ENCODE data around the gene RBMS2. TPM values are rescaled to one million over a fixed set of nuclear protein-coding genes. Genes with fewer than 3 reads are reported as not detected.

RBMS2 gene
- total and polyA plus RNA-seq, 9 of the 15 experiments (the other 6 are each of a cell fraction or from before 2014, with no cell fraction given), result 0.08 to 10.5 (median 0.31) TPM

DNA sequence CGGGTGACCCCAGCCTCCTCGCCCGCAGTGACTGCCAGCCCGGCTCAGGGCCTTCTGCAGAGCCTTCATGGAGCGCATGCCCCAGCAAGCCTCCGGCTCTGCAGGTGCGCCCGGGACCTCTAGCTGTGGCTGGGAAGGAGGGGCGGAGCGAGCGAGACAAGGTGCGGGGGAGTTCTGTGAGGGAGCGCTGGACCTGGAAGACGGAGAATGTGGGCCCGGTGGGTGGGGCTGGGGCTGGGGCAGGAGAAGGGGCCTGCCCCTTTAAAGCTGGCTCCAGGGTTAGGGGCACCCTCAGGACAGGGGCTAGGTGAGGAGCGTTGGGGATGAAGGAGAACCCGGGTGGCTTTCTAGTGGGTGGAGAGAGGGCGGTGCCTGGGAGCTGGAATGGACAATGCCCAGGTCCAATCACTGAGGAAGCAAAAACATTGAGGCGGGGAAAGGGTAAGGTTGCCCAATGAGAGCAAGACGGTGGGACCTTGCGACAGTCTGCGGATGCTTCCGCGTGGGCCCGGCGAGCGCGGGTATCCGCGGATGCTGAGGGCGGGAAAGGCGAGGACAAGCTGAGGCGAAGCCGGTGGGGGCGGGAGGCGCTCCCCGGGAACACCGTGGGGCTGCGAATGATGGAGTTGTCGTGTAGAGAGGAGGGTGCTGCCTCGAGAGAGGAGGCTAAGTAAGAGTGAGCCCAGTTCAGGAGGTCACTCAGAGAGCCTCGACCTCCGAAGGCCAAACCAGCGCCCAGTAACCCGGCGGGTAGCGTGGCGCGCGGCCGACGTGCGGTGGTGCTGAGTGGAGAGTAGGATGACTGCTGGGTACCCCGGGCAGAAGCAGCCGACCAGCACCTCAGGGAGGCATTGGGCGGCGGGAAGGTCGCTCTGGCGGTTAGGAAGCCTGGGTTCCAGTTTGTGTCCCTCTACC is 33.3 kb upstream of the RBMS2 start, which contains the start of gene GLS2 (continued):
- TF ChIP-seq, protein P1, sequence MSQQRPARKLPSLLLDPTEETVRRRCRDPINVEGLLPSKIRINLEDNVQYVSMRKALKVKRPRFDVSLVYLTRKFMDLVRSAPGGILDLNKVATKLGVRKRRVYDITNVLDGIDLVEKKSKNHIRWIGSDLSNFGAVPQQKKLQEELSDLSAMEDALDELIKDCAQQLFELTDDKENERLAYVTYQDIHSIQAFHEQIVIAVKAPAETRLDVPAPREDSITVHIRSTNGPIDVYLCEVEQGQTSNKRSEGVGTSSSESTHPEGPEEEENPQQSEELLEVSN (IDR thresholded peaks at IDR 0.05; ENCODE audit: borderline replicate concordance in 1 of 2, extremely low read depth in 1 of 2, insufficient read depth in 1 of 2, insufficient read length in 1 of 2, low read depth in 1 of 2, low read length in 1 of 2, poor library complexity in 1 of 2, severe bottlenecking in 1 of 2), result peak; percentile 73 to 79
- TF ChIP-seq, protein P2, sequence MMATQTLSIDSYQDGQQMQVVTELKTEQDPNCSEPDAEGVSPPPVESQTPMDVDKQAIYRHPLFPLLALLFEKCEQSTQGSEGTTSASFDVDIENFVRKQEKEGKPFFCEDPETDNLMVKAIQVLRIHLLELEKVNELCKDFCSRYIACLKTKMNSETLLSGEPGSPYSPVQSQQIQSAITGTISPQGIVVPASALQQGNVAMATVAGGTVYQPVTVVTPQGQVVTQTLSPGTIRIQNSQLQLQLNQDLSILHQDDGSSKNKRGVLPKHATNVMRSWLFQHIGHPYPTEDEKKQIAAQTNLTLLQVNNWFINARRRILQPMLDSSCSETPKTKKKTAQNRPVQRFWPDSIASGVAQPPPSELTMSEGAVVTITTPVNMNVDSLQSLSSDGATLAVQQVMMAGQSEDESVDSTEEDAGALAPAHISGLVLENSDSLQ (IDR thresholded peaks at IDR 0.05), result peak; percentile 92

DNA sequence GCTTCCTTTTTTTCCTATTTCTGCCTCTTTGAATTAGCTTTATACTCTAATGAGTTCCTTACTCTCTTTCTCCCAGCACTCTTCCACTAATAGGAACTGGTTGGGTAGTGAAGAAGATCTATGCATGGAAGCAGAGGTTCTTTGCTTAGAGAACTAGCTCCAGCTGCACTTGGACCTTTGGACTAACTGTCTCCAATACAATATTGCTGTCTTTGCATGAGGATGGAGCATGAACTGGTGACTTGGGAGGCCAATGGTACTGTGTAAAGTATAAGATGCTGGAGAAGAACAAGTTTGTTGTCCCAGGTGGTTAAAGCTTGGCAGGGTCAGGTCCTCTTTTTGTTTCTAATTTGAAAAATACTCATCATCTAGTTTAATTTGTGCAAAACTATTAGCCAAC is 31.3 kb upstream of the RBMS2 start:
- no peak for ATAC-seq
- TF ChIP-seq POLR3G (IDR thresholded peaks at IDR 0.05; ENCODE audit: extremely low read depth, insufficient read length, insufficient replicate concordance) (no peak), ZNF785 (CRISPR knock-in tag; IDR thresholded peaks at IDR 0.05) (no peak), CCNT2 (IDR thresholded peaks at IDR 0.05; ENCODE audit: borderline replicate concordance, extremely low read depth, insufficient read length, low read depth, low read length) (no peak), MEF2D (tag; conservative IDR thresholded peaks at IDR 0.05; ENCODE audit: low read depth) (no peak), ZNF707 (CRISPR knock-in tag; conservative IDR thresholded peaks at IDR 0.05) (no peak)
- TF ChIP-seq, protein P3, sequence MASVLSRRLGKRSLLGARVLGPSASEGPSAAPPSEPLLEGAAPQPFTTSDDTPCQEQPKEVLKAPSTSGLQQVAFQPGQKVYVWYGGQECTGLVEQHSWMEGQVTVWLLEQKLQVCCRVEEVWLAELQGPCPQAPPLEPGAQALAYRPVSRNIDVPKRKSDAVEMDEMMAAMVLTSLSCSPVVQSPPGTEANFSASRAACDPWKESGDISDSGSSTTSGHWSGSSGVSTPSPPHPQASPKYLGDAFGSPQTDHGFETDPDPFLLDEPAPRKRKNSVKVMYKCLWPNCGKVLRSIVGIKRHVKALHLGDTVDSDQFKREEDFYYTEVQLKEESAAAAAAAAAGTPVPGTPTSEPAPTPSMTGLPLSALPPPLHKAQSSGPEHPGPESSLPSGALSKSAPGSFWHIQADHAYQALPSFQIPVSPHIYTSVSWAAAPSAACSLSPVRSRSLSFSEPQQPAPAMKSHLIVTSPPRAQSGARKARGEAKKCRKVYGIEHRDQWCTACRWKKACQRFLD (CRISPR knock-in tag; IDR thresholded peaks at IDR 0.05), result no peak
- TF ChIP-seq, protein P4, sequence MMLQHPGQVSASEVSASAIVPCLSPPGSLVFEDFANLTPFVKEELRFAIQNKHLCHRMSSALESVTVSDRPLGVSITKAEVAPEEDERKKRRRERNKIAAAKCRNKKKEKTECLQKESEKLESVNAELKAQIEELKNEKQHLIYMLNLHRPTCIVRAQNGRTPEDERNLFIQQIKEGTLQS (IDR thresholded peaks at IDR 0.05), result no peak
- TF ChIP-seq, protein P4 (CRISPR knock-in tag; conservative IDR thresholded peaks at IDR 0.05), result no peak
- no peak for DNase-seq (ENCODE audit: extremely low read depth in 1 of 4, low spot score in 3 of 4)
- no TSS peak for BruUV-seq (replicated peaks)
- intact Hi-C loops (cut with micrococcal nuclease), result no loop called here
- no peaks in the 10 kb centered on the region for H3K9me3 ChIP-seq (replicated peaks; ENCODE audit: control insufficient read depth, insufficient read depth, low read depth, low read length)
- peaks cover 7 to 17% of the 10 kb centered on the region in 2 experiments; a peak in 3 of 5 replicates for H3K4me1 ChIP-seq (replicated peaks in 1 of 2; ENCODE audit: control insufficient read depth in 2 of 2, insufficient read depth in 2 of 2, low read length in 2 of 2)
- ChIA-PET POLR2A (interaction anchor here (0.7 to 3.2 kb wide), 5 partner anchors 9 to 174 kb away, joined by 3 to 14 read pairs (median 4); partner anchors contain the start of genes CNPY2 and SPRYD4), CTCF (ENCODE audit: low intra/inter-chr PET ratio) (no interaction called here)
- no peak overlapping the region for H3K4me2 ChIP-seq (ENCODE audit: insufficient read depth, low read length)
- no peak overlapping the region for H3K4me3 ChIP-seq
- no peak for FAIRE-seq
- H3K9me1 ChIP-seq (ENCODE audit: control insufficient read depth, insufficient read depth, low read length), result no peaks in the 10 kb centered on the region
- H4K20me1 ChIP-seq (replicated peaks; ENCODE audit: control insufficient read depth, insufficient read depth, low read length), result no peaks in the 10 kb centered on the region; the same call in 1 of the 2 replicates
- H3K9ac ChIP-seq (ENCODE audit: insufficient read depth in 1 of 2, low read depth in 2 of 2, low read length in 2 of 2), result no peak overlapping the region
- H2AFZ ChIP-seq (ENCODE audit: low read depth, low read length), result no peak overlapping the region
- H3K27ac ChIP-seq (ENCODE audit: extremely low read depth, low read depth, low read length), result no peak overlapping the region
- in situ Hi-C loops (cut with MboI), result no loop called here
- peaks cover 27 to 51% of the 10 kb centered on the region in 2 experiments for H3K27me3 ChIP-seq (ENCODE audit: control insufficient read depth in 2 of 2, insufficient read depth in 2 of 2, low read length in 2 of 2)
- no peaks in the 10 kb centered on the region for H3K79me2 ChIP-seq (ENCODE audit: control insufficient read depth, insufficient read depth, low read length)
- H3K36me3 ChIP-seq (ENCODE audit: control insufficient read depth, insufficient read depth, low read length), result no peaks in the 10 kb centered on the region

Data from K562 (cell line).